Measurements from ENCODE around the gene ZNF483.
"Not testable (repeated sequence)": the region's sequence is repeated elsewhere in the genome, so short reads cannot be mapped to it uniquely, and the experiment has no call there.

DNA sequence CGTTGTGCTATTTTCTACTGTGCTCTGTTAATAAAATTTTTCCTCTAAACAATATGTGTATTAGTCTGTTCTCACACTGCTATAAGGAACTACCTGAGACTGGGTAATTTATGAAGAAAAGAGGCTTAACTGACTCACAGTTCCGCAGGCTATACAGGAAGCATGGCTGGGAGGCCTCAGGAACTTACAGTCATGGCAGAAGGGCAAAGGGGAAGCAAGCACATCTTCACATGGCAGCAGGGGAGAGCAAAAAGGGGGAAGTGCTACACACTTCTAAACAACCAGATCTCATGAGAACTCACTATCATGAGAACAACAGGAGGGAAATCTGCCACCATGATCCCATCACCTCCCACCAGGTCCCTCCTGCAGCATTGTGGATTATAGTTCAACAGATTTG, 30.4 kb downstream of the ZNF483 start:
- TF ChIP-seq ZNF830 (CRISPR knock-in tag; IDR thresholded peaks at IDR 0.05); STAG1 (CRISPR knock-in tag; IDR thresholded peaks at IDR 0.05; ENCODE audit: borderline replicate concordance); MIER1 (IDR thresholded peaks at IDR 0.05; ENCODE audit: low read depth); SIRT6 (IDR thresholded peaks at IDR 0.05; ENCODE audit: low read depth, low read length): not testable (repeated sequence)
- TF ChIP-seq, protein P1, sequence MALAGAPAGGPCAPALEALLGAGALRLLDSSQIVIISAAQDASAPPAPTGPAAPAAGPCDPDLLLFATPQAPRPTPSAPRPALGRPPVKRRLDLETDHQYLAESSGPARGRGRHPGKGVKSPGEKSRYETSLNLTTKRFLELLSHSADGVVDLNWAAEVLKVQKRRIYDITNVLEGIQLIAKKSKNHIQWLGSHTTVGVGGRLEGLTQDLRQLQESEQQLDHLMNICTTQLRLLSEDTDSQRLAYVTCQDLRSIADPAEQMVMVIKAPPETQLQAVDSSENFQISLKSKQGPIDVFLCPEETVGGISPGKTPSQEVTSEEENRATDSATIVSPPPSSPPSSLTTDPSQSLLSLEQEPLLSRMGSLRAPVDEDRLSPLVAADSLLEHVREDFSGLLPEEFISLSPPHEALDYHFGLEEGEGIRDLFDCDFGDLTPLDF (CRISPR knock-in tag; IDR thresholded peaks at IDR 0.05) = not testable (repeated sequence)

Data from K562 (cell line).